Fibroblast of lung (primary cell): ENCODE results near the gene APP. TPM values are rescaled to one million over a fixed set of nuclear protein-coding genes. Genes with fewer than 3 reads are reported as not detected.

ENCODE experiments used
- DNase-seq, 2 donors: peaks; one replicate each; pipeline versions ENCODE4 v3.0.0 to v3.0.0-alpha.2; 2010; ENCODE audit warnings: low read depth in 2 of 2
- H2AFZ ChIP-seq: 2 replicates; pipeline ENCODE4 v1.5.1; 2012; ENCODE audit warnings: low read length, control low read depth, inconsistent platforms
- H3K27ac ChIP-seq: 2 replicates; pipeline ENCODE4 v1.5.1; 2011; ENCODE audit warnings: low read length, control low read depth; ENCODE audit not compliant: insufficient read depth
- H3K27me3 ChIP-seq: 2 replicates; pipeline ENCODE4 v1.5.1; 2011; ENCODE audit warnings: mild to moderate bottlenecking, low read length; ENCODE audit not compliant: control insufficient read depth, insufficient read depth
- H3K36me3 ChIP-seq: 2 replicates; pipeline ENCODE4 v1.5.1; 2011; ENCODE audit warnings: low read length; ENCODE audit not compliant: control insufficient read depth, insufficient read depth
- H3K4me1 ChIP-seq: 2 replicates; pipeline ENCODE4 v1.5.1; 2011; ENCODE audit warnings: low read length; ENCODE audit not compliant: control insufficient read depth, insufficient read depth; ENCODE audit errors: extremely low read depth
- H3K4me2 ChIP-seq: 2 replicates; pipeline ENCODE4 v1.5.1; 2011; ENCODE audit warnings: low read length, control low read depth; ENCODE audit not compliant: insufficient read depth; ENCODE audit errors: extremely low read depth
- H3K4me3 ChIP-seq, 4 experiments: fragments of 200-600 bp in 1 of 4; sonication (generic) in 1 of 4; replicated peaks in 1 of 4; 2 replicates each; pipeline ENCODE4 v1.5.1; 2011 to 2016; ENCODE audit warnings: low read length in 4 of 4, low read depth in 3 of 4, mild to moderate bottlenecking in 3 of 4, control low read depth in 2 of 4, inconsistent platforms in 1 of 4, mixed read lengths in 1 of 4; ENCODE audit not compliant: insufficient read depth in 1 of 4; ENCODE audit errors: control extremely low read depth in 1 of 4
- H3K79me2 ChIP-seq: 2 replicates; pipeline ENCODE4 v1.5.1; 2012; ENCODE audit warnings: mild to moderate bottlenecking, low read length, inconsistent platforms; ENCODE audit not compliant: control insufficient read depth, insufficient read depth
- H3K9ac ChIP-seq: 2 replicates; pipeline ENCODE4 v1.5.1; 2011; ENCODE audit warnings: mild to moderate bottlenecking, low read length, control low read depth; ENCODE audit not compliant: insufficient read depth
- H3K9me3 ChIP-seq: 2 replicates; pipeline ENCODE4 v1.5.1; 2012; ENCODE audit warnings: low read depth, low read length; ENCODE audit not compliant: control insufficient read depth, insufficient read depth
- H4K20me1 ChIP-seq: 2 replicates; pipeline ENCODE4 v1.5.1; 2011; ENCODE audit warnings: low read length; ENCODE audit not compliant: control insufficient read depth, insufficient read depth; ENCODE audit errors: extremely low read depth
- EZH2 ChIP-seq: IDR thresholded peaks from 2 replicates; pipeline ENCODE4 v1.5.1; 2012; ENCODE audit warnings: low read length, control low read depth, mild to moderate bottlenecking; ENCODE audit errors: missing control alignments
- polyA plus RNA-seq, 2 donors: library from polyadenylated mRNA; depleted of rRNA in 1 of 2; stranded (reverse) in 1 of 2; unstranded in 1 of 2; fragments of >200 nt; gene quantifications; 2 replicates each; pipeline ENCODE4 v1.2.1, GENCODE V29; 2011 to 2012; ENCODE audit warnings: missing spikeins in 1 of 2
- total RNA-seq: library from RNA; depleted of rRNA; stranded (reverse); fragments of >200 nt; gene quantifications from 2 replicates; pipeline ENCODE4 v1.2.1, GENCODE V29; 2014
- TF ChIP-seq, protein P1 (sequence below), 2 donors: IDR thresholded peaks in 1 of 2; conservative IDR thresholded peaks in 1 of 2; 1 replicate in 1 of 2; 2 replicates in 1 of 2; pipeline ENCODE4 v1.5.1; 2011 to 2012; ENCODE audit warnings: low read length in 2 of 2, control low read depth in 1 of 2, inconsistent platforms in 1 of 2, low read depth in 1 of 2, mild to moderate bottlenecking in 1 of 2

APP gene
- total and polyA plus RNA-seq, 2 donors (not counting 1 experiment from before 2014, with no cell fraction given), result 633 to 1,088 TPM

DNA sequence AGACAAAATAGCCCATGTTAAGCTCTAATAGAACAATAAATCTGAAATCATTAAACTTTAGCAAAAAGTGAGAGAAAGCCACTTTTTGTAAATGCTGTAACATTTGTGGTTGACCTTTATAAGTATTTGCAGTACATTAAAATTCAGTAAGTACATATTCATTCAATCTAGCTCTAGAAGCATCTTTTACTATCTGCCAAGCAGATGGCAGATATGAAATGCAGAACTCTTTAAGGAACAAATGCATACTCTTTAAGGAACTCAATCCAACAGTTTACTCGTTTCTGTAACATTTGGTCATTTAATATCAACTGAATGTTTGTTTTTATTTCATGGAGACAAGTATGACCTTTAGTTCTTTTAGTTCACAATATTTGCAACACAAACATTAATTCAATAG, 150.1 kb downstream of the APP start:
- DNase-seq, result peak in 1 of 2 donors; percentile 11
- Histone ChIP-seq H3K4me1 (no peaks in the 10 kb centered on the region), H3K9me3 (no peaks in the 10 kb centered on the region), H3K36me3 (peaks cover 2% of the 10 kb centered on the region), H3K27ac (no peak overlapping the region), H3K4me3 (no peak overlapping the region), H4K20me1 (no peaks in the 10 kb centered on the region), H3K4me2 (no peak overlapping the region), H3K9ac (no peak overlapping the region), H3K27me3 (no peaks in the 10 kb centered on the region), H2AFZ (no peak overlapping the region), H3K79me2 (no peaks in the 10 kb centered on the region)
- TF ChIP-seq, protein P1, sequence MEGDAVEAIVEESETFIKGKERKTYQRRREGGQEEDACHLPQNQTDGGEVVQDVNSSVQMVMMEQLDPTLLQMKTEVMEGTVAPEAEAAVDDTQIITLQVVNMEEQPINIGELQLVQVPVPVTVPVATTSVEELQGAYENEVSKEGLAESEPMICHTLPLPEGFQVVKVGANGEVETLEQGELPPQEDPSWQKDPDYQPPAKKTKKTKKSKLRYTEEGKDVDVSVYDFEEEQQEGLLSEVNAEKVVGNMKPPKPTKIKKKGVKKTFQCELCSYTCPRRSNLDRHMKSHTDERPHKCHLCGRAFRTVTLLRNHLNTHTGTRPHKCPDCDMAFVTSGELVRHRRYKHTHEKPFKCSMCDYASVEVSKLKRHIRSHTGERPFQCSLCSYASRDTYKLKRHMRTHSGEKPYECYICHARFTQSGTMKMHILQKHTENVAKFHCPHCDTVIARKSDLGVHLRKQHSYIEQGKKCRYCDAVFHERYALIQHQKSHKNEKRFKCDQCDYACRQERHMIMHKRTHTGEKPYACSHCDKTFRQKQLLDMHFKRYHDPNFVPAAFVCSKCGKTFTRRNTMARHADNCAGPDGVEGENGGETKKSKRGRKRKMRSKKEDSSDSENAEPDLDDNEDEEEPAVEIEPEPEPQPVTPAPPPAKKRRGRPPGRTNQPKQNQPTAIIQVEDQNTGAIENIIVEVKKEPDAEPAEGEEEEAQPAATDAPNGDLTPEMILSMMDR (conservative IDR thresholded peaks at IDR 0.05 in 1 of 2, IDR thresholded peaks at IDR 0.05 in 1 of 2; ENCODE audit: low read depth in 1 of 2, low read length in 2 of 2), result no peak

DNA sequence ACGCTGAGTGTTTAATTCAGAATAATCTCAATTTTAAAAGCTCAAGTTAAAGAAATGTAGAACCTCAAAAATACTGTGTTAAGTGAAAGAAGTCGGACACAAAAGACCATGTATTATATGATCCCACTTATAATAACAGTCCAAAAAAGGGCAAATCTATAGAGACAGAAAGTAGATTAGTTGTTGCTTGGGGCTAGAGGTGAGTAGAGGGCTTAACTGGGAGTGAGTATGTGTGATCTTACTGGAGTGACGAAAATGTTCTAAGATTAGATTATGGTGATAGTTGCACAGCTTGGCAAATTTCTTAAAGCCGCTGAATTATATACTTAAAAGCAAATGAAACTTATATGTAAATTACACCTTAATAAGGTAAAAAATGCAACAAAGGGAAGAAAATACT, 150.5 kb downstream of the APP start:
- Histone ChIP-seq H3K9me3 (no peaks in the 10 kb centered on the region), H3K9ac (no peak overlapping the region), H3K27ac (no peak overlapping the region), H3K4me2 (no peak overlapping the region), H3K27me3 (no peaks in the 10 kb centered on the region), H3K36me3 (peaks cover 2% of the 10 kb centered on the region), H3K4me3 (no peak overlapping the region), H2AFZ (no peak overlapping the region), H3K79me2 (no peaks in the 10 kb centered on the region), H4K20me1 (no peaks in the 10 kb centered on the region), H3K4me1 (no peaks in the 10 kb centered on the region)
- DNase-seq, result no peak
- TF ChIP-seq EZH2, result no peak
- TF ChIP-seq, protein P1 (conservative IDR thresholded peaks at IDR 0.05 in 1 of 2, IDR thresholded peaks at IDR 0.05 in 1 of 2; ENCODE audit: low read depth in 1 of 2, low read length in 2 of 2), result no peak

DNA sequence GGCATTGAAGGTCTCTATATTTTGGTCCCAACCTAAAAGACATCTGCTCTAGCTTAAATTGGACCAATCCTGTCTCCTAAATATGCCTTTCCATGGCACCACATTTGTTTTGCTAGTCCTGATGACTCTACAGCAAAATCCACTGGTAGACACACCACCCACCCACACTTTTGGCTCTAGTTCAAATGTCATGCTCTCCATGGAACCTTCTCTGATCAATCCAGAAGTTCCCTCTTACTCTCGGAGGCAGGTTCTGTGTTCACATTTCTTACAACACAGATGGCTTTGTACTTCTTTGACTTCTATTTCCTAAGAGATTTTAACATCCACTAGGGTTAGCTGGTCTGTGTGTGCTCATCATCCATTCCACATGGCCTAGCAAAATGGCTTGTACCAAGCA, 151.3 kb downstream of the APP start:
- Histone ChIP-seq H3K79me2 (no peaks in the 10 kb centered on the region), H4K20me1 (no peaks in the 10 kb centered on the region), H3K36me3 (peaks cover 2% of the 10 kb centered on the region), H3K4me1 (no peaks in the 10 kb centered on the region), H3K4me2 (no peak overlapping the region), H3K9me3 (no peaks in the 10 kb centered on the region), H3K27me3 (no peaks in the 10 kb centered on the region), H3K9ac (no peak overlapping the region), H3K27ac (no peak overlapping the region), H3K4me3 (no peak overlapping the region), H2AFZ (no peak overlapping the region)
- no peak for DNase-seq
- TF ChIP-seq EZH2, result no peak
- TF ChIP-seq, protein P1 (conservative IDR thresholded peaks at IDR 0.05 in 1 of 2, IDR thresholded peaks at IDR 0.05 in 1 of 2; ENCODE audit: low read depth in 1 of 2, low read length in 2 of 2), result no peak
